Measurements from ENCODE around the gene ZNF426.

DNA sequence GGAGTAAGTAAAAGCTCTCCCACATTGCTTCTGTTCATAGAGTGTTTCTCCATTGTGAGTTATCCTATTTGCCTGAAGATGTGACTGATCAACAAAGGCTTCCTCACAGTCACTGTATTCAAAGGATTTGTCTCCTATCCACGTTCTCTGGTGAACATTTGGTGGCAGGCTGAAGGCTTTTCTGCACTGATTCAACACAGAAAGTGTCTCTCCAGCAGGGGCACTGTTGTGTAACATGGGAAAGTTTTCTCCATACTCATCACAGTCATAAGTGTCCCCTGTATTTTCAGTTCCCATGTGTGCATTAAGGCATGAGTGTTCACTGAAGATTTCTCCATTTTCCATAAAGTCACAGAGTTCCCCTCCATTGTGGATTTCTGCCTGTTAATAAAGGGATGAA, 28.3 kb upstream of the ZNF426 start:
- no peak for TF ChIP-seq SUZ12 (IDR thresholded peaks at IDR 0.05; ENCODE audit: extremely low read depth, insufficient read depth, insufficient read length)
- no peak for TF ChIP-seq ZNF274 (IDR thresholded peaks at IDR 0.05; ENCODE audit: low read depth, low read length)
- no peak for TF ChIP-seq YY1 (IDR thresholded peaks at IDR 0.05; ENCODE audit: insufficient read depth, insufficient read length)

Data from NT2/D1 (cell line).